Placental pericyte (primary cell): Measurements from ENCODE around the gene APCDD1L. TPM values are rescaled to one million over a fixed set of nuclear protein-coding genes. Genes with fewer than 3 reads are reported as not detected.

Source experiments
- total RNA-seq: library from RNA; depleted of rRNA; stranded (reverse); fragments of >200 nt; gene quantifications from 2 replicates; pipeline ENCODE4 v1.2.3, GENCODE V29; 2012

Gene APCDD1L
- total RNA-seq: 3.5 and 30.2 TPM in 2 replicates

GRCh38 chr20:58515233-58516212, at the start of gene APCDD1L:
Gene APCDD1L, minus strand, starts transcription at chr20:58515399. Its CDS starts 692 bp downstream, at chr20:58514707.

Other genes starting within 250 kb of the APCDD1L start
- 11.2 and 20.8 TPM in 2 replicates for gene RAB22A, start 205.7 kb downstream of the APCDD1L start, total RNA-seq
- gene VAPB, start 126.2 kb downstream of the APCDD1L start, total RNA-seq: 10.3 and 14.9 TPM in 2 replicates
- gene STX16, start 135.9 kb upstream of the APCDD1L start, total RNA-seq: 35.5 and 36.8 TPM in 2 replicates
- 33.2 and 45.3 TPM in 2 replicates for gene NPEPL1, start 177.4 kb upstream of the APCDD1L start, total RNA-seq